ENCODE results near the gene ELMO3. TPM values are rescaled to one million over a fixed set of nuclear protein-coding genes. Genes with fewer than 3 reads are reported as not detected.

Gene ELMO3
- total RNA-seq, 1 experiment from 2014 or later, result 2.0 TPM

DNA sequence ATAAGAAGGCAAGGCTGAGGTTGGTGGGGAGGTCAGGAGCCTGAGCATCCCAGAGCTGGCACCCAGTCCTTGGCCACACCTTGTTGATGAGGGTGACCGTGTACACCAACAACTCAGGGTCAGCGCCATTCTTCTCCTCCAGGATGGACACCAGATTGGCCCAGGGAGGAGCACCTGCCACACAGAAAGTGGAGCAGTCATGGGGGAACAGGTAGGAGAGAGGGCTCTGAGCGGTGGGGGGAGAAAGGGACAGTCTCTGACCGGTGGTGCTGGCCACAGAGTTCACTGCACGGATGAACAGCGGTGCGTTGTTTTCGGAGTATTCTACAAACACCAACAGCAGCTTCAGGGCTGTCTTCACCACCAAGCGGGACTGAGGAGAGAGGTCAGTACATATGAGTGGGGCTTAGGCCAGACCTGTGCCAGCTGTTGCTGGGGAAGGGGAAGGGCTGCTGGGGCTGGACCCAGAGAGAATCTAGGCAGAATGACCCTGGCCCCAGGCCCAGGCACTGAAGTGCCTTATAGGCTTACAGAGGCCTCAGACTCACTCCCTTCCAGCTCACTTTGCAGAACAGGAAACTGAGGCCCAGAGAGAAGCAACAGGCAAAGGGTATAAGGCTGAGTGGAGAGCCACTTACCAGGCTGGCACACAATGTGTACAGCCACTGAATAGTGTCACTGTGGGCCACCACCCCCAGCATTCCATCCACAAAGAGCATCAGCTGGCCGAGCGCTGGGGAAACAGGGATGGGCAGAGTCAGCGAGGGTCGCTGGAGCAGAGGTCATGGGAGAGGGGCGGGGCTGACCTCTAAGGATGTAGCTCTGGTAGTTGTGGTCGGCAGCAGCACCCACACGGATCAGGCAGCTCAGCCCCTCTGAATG, 38.7 kb downstream of the ELMO3 start:
- intact Hi-C loops (cut with micrococcal nuclease; ENCODE audit: unreplicated experiment) (no loop called here), in situ Hi-C loops (cut with HindIII; ENCODE audit: low pct_unique_long_range_greater_than_20kb, low sequenced_read_pairs) (no loop called here)
- TF ChIP-seq POLR2AphosphoS5 (IDR thresholded peaks at IDR 0.05; ENCODE audit: low read depth, low read length), result no peak
- TF ChIP-seq, protein P1, sequence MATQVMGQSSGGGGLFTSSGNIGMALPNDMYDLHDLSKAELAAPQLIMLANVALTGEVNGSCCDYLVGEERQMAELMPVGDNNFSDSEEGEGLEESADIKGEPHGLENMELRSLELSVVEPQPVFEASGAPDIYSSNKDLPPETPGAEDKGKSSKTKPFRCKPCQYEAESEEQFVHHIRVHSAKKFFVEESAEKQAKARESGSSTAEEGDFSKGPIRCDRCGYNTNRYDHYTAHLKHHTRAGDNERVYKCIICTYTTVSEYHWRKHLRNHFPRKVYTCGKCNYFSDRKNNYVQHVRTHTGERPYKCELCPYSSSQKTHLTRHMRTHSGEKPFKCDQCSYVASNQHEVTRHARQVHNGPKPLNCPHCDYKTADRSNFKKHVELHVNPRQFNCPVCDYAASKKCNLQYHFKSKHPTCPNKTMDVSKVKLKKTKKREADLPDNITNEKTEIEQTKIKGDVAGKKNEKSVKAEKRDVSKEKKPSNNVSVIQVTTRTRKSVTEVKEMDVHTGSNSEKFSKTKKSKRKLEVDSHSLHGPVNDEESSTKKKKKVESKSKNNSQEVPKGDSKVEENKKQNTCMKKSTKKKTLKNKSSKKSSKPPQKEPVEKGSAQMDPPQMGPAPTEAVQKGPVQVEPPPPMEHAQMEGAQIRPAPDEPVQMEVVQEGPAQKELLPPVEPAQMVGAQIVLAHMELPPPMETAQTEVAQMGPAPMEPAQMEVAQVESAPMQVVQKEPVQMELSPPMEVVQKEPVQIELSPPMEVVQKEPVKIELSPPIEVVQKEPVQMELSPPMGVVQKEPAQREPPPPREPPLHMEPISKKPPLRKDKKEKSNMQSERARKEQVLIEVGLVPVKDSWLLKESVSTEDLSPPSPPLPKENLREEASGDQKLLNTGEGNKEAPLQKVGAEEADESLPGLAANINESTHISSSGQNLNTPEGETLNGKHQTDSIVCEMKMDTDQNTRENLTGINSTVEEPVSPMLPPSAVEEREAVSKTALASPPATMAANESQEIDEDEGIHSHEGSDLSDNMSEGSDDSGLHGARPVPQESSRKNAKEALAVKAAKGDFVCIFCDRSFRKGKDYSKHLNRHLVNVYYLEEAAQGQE (IDR thresholded peaks at IDR 0.05; ENCODE audit: insufficient read depth in 1 of 2, low read depth in 2 of 2, low read length in 1 of 2), result no peak
- no peak for TF ChIP-seq TCF7L2 (IDR thresholded peaks at IDR 0.05; ENCODE audit: low read depth, low read length)
- no peak for TF ChIP-seq SIN3A (IDR thresholded peaks at IDR 0.05; ENCODE audit: borderline replicate concordance, insufficient read depth, low read depth, low read length)
- TF ChIP-seq, protein P2, sequence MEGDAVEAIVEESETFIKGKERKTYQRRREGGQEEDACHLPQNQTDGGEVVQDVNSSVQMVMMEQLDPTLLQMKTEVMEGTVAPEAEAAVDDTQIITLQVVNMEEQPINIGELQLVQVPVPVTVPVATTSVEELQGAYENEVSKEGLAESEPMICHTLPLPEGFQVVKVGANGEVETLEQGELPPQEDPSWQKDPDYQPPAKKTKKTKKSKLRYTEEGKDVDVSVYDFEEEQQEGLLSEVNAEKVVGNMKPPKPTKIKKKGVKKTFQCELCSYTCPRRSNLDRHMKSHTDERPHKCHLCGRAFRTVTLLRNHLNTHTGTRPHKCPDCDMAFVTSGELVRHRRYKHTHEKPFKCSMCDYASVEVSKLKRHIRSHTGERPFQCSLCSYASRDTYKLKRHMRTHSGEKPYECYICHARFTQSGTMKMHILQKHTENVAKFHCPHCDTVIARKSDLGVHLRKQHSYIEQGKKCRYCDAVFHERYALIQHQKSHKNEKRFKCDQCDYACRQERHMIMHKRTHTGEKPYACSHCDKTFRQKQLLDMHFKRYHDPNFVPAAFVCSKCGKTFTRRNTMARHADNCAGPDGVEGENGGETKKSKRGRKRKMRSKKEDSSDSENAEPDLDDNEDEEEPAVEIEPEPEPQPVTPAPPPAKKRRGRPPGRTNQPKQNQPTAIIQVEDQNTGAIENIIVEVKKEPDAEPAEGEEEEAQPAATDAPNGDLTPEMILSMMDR (IDR thresholded peaks at IDR 0.05), result no peak
- ATAC-seq, result no peak
- Histone ChIP-seq H3K27me3 (ENCODE audit: control insufficient read depth, insufficient read depth, low read length) (no peaks in the 10 kb centered on the region), H3K9me3 (ENCODE audit: control insufficient read depth, insufficient read depth, low read depth, low read length) (no peaks in the 10 kb centered on the region), H3K4me1 (ENCODE audit: control insufficient read depth, insufficient read depth, low read length) (peaks cover 5% of the 10 kb centered on the region; the same call in 1 of the 2 replicates), H3K4me3 (ENCODE audit: low read depth in 2 of 2, low read length in 2 of 2) (no peak overlapping the region), H3K27ac (ENCODE audit: low read length) (no peak overlapping the region), H3K36me3 (ENCODE audit: control insufficient read depth, insufficient read depth, low read length) (no peaks in the 10 kb centered on the region)
- CTCF ChIA-PET, result no interaction called here
- POLR2A ChIA-PET, result no interaction called here
- BruUV-seq (replicated peaks), result no TSS peak
- DNase-seq (ENCODE audit: low read depth, low spot score), result no peak

DNA sequence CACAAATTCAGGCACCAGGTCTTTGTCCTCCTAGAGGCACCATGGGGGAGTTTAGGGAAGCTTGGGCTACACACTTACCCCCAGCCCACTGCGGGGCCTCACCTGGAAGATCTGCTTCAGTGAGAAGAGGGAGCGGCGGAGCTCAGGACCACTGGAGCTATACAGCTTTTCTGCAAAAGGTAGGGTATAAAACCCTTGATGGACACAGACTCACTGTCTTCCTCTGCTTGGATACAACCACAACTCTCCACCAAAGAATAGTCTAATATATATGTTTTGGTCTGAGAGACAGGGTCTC, 39.3 kb downstream of the ELMO3 start:
- CTCF ChIA-PET, result no interaction called here
- Histone ChIP-seq H3K4me1 (ENCODE audit: control insufficient read depth, insufficient read depth, low read length) (peaks cover 5% of the 10 kb centered on the region; the same call in 1 of the 2 replicates), H3K27me3 (ENCODE audit: control insufficient read depth, insufficient read depth, low read length) (no peaks in the 10 kb centered on the region), H3K36me3 (ENCODE audit: control insufficient read depth, insufficient read depth, low read length) (no peaks in the 10 kb centered on the region), H3K4me3 (ENCODE audit: low read depth in 2 of 2, low read length in 2 of 2) (no peak overlapping the region), H3K27ac (ENCODE audit: low read length) (no peak overlapping the region), H3K9me3 (ENCODE audit: control insufficient read depth, insufficient read depth, low read depth, low read length) (no peaks in the 10 kb centered on the region)
- TF ChIP-seq POLR2AphosphoS5 (IDR thresholded peaks at IDR 0.05; ENCODE audit: low read depth, low read length) (no peak), SIN3A (IDR thresholded peaks at IDR 0.05; ENCODE audit: borderline replicate concordance, insufficient read depth, low read depth, low read length) (no peak), TCF7L2 (IDR thresholded peaks at IDR 0.05; ENCODE audit: low read depth, low read length) (no peak)
- TF ChIP-seq, protein P2 (IDR thresholded peaks at IDR 0.05), result no peak
- TF ChIP-seq, protein P1 (IDR thresholded peaks at IDR 0.05; ENCODE audit: insufficient read depth in 1 of 2, low read depth in 2 of 2, low read length in 1 of 2), result no peak
- in situ Hi-C loops (cut with HindIII; ENCODE audit: low pct_unique_long_range_greater_than_20kb, low sequenced_read_pairs) (no loop called here), intact Hi-C loops (cut with micrococcal nuclease; ENCODE audit: unreplicated experiment) (no loop called here)
- DNase-seq (ENCODE audit: low read depth, low spot score) (no peak), ATAC-seq (no peak)
- no TSS peak for BruUV-seq (replicated peaks)
- POLR2A ChIA-PET, result no interaction called here
